GM23338 (cell line): Measurements from ENCODE around the gene AKIRIN1. TPM values are rescaled to one million over a fixed set of nuclear protein-coding genes. Genes with fewer than 3 reads are reported as not detected.
"Not testable (repeated sequence)": the region's sequence is repeated elsewhere in the genome, so short reads cannot be mapped to it uniquely, and the experiment has no call there.

Experiments
- ATAC-seq: fragments of 200-7000 bp; cut with Tn5 transposase; 3 replicates; pipeline ENCODE4 v1.9.1; 2020
- DNase-seq: peaks from one replicate; pipeline ENCODE4 v3.0.0-alpha.2; 2015; ENCODE audit warnings: low spot score
- H2AFZ ChIP-seq: fragments of 200-600 bp; sonication (generic); 2 replicates; pipeline ENCODE4 v1.8.0; 2016; ENCODE audit warnings: antibody characterized with exemption, mild to moderate bottlenecking, moderate library complexity
- H3F3A ChIP-seq: fragments of 200-600 bp; sonication (generic); replicated peaks from 2 replicates; pipeline ENCODE4 v1.8.0; 2017; ENCODE audit warnings: antibody characterized with exemption, mixed run types, low read depth
- H3K27ac ChIP-seq: fragments of 200-600 bp; sonication (generic); 2 replicates; pipeline ENCODE4 v1.6.1; 2016; ENCODE audit warnings: low read depth
- H3K27me3 ChIP-seq: fragments of 200-600 bp; sonication (generic); 2 replicates; pipeline ENCODE4 v1.8.0; 2016; ENCODE audit warnings: mild to moderate bottlenecking, mixed run types, moderate library complexity; ENCODE audit not compliant: insufficient read depth
- H3K36me3 ChIP-seq: fragments of 200-600 bp; sonication (generic); 2 replicates; pipeline ENCODE4 v1.8.0; 2016; ENCODE audit warnings: mild to moderate bottlenecking; ENCODE audit not compliant: insufficient read depth
- H3K4me1 ChIP-seq: fragments of 200-600 bp; sonication (generic); 2 replicates; pipeline ENCODE4 v1.8.0; 2016; ENCODE audit warnings: mild to moderate bottlenecking, moderate library complexity; ENCODE audit not compliant: insufficient read depth
- H3K4me2 ChIP-seq: fragments of 200-600 bp; sonication (generic); 2 replicates; pipeline ENCODE4 v1.7.1; 2017; ENCODE audit warnings: mixed run types
- H3K4me3 ChIP-seq: fragments of 200-600 bp; sonication (generic); 2 replicates; pipeline ENCODE4 v1.6.1; 2016; ENCODE audit warnings: mixed run types
- H3K79me2 ChIP-seq: fragments of 200-600 bp; sonication (generic); replicated peaks from 2 replicates; pipeline ENCODE4 v1.8.0; 2017; ENCODE audit warnings: mild to moderate bottlenecking; ENCODE audit not compliant: insufficient read depth
- H3K9me2 ChIP-seq: fragments of 200-600 bp; sonication (generic); 2 replicates; pipeline ENCODE4 v1.8.0; 2017; ENCODE audit not compliant: insufficient read depth
- H4K20me1 ChIP-seq: fragments of 200-600 bp; sonication (generic); replicated peaks from 2 replicates; pipeline ENCODE4 v1.8.0; 2017; ENCODE audit warnings: mild to moderate bottlenecking; ENCODE audit not compliant: insufficient read depth
- H3K27ac Mint-ChIP-seq: 2 replicates; pipeline ENCODE4 v1.8.0; 2020; ENCODE audit warnings: inconsistent platforms, mild to moderate bottlenecking, moderate library complexity, mixed read lengths
- H3K27me3 Mint-ChIP-seq: 3 replicates; pipeline ENCODE4 v1.8.0; 2022; ENCODE audit warnings: low read depth, mild to moderate bottlenecking, moderate library complexity, mixed read lengths, inconsistent platforms; ENCODE audit not compliant: insufficient read depth, poor library complexity
- H3K36me3 Mint-ChIP-seq: 3 replicates; pipeline ENCODE4 v1.8.0; 2021; ENCODE audit warnings: low read depth, mild to moderate bottlenecking, inconsistent platforms, moderate library complexity, mixed read lengths
- H3K4me1 Mint-ChIP-seq: 3 replicates; pipeline ENCODE4 v1.8.0; 2020; ENCODE audit warnings: mild to moderate bottlenecking, inconsistent platforms, mixed read lengths
- H3K4me3 Mint-ChIP-seq: 3 replicates; pipeline ENCODE4 v1.8.0; 2021; ENCODE audit warnings: moderate library complexity, mild to moderate bottlenecking, inconsistent platforms, mixed read lengths
- H3K9me3 Mint-ChIP-seq: 3 replicates; pipeline ENCODE4 v1.8.0; 2020; ENCODE audit warnings: moderate library complexity, mild to moderate bottlenecking, inconsistent platforms, mixed read lengths
- CREB1 ChIP-seq: fragments of 250-450 bp; sonication (Bioruptor Pico); IDR thresholded peaks from 2 replicates; pipeline ENCODE4 v1.5.0; 2020; ENCODE audit warnings: low read depth, mild to moderate bottlenecking, moderate library complexity
- EZH2 ChIP-seq: fragments of 200-600 bp; sonication (generic); IDR thresholded peaks from one replicate; pipeline ENCODE4 v1.8.0; 2017; ENCODE audit warnings: antibody characterized with exemption, mild to moderate bottlenecking, low read depth; ENCODE audit not compliant: unreplicated experiment
- JUNB ChIP-seq: IDR thresholded peaks from one replicate; pipeline ENCODE4 v1.6.1; 2016; ENCODE audit warnings: antibody characterized with exemption; ENCODE audit not compliant: unreplicated experiment
- POLR2AphosphoS5 ChIP-seq: IDR thresholded peaks from 2 replicates; pipeline ENCODE4 v1.6.1; 2016; ENCODE audit warnings: antibody characterized with exemption, low read depth
- polyA plus RNA-seq: library from polyadenylated mRNA; unstranded; fragments of >200 nt; fragmentation: Nextera tagmentation; extraction: Ambion mirVana; gene quantifications from 2 replicates; pipeline ENCODE4 v1.2.1, GENCODE V29; 2016
- total RNA-seq: library from RNA; depleted of rRNA; stranded (reverse); fragments of >200 nt; shearing (Covaris generic); gene quantifications from 2 replicates; pipeline ENCODE4 v1.2.3, GENCODE V29; 2014
- TF ChIP-seq, protein P1 (sequence below): fragments of 250-450 bp; sonication (Bioruptor Pico); IDR thresholded peaks from 2 replicates; pipeline ENCODE4 v1.5.0; 2020; ENCODE audit warnings: mild to moderate bottlenecking, moderate library complexity
- TF ChIP-seq, protein P2 (sequence below): IDR thresholded peaks from 2 replicates; pipeline ENCODE4 v1.6.1; 2016; ENCODE audit warnings: antibody characterized with exemption

The AKIRIN1 gene
- total and polyA plus RNA-seq, 2 experiments from 2014 or later: 162 to 254 TPM

DNA sequence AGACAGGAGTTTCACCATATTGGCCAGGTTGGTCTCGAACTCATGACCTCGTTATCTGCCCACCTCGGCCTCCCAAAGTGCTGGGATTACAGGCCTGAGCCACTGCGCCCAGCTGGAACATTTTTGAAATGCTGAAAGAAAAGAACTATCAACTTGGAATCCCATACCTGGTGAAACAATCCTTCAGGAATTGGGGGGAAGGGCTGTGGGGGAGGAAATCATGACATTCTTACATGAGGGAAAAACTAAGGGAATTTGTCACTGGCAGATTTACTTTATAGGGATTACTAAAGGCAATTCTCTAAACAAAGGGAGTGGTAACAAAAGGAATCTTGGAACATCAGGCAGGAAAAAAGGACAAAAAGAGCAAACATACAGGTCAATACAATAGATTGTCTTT is 60.9 kb downstream of the AKIRIN1 start:
- DNase-seq (peak; percentile 69), ATAC-seq (peak; percentile 31; the same call in 2 of the 3 replicates)
- Histone ChIP-seq H3K4me2 (no peak overlapping the region), H3K27ac (peak overlapping the region; percentile 76), H3K27me3 (no peaks in the 10 kb centered on the region), H3K9me2 (no peaks in the 10 kb centered on the region), H3K36me3 (no peaks in the 10 kb centered on the region), H3K4me1 (0 out of 2 replicates have a peak, but pooled peaks cover 4% of the 10 kb centered on the region), H4K20me1 (no peaks in the 10 kb centered on the region), H3K79me2 (no peaks in the 10 kb centered on the region), H2AFZ (no peak overlapping the region), H3K4me3 (no peak overlapping the region), H3F3A (no peaks in the 10 kb centered on the region)
- Mint-ChIP-seq H3K36me3 (peaks cover 10% of the 10 kb centered on the region; the same call in 1 of the 3 replicates), H3K27me3 (peaks cover 4% of the 10 kb centered on the region), H3K9me3 (no peaks in the 10 kb centered on the region), H3K27ac (peak overlapping the region; percentile 61; the same call in 1 of the 2 replicates), H3K4me1 (peaks cover 9% of the 10 kb centered on the region; the same call in 2 of the 3 replicates), H3K4me3 (no peak overlapping the region)
- TF ChIP-seq JUNB: no peak
- TF ChIP-seq, protein P1, sequence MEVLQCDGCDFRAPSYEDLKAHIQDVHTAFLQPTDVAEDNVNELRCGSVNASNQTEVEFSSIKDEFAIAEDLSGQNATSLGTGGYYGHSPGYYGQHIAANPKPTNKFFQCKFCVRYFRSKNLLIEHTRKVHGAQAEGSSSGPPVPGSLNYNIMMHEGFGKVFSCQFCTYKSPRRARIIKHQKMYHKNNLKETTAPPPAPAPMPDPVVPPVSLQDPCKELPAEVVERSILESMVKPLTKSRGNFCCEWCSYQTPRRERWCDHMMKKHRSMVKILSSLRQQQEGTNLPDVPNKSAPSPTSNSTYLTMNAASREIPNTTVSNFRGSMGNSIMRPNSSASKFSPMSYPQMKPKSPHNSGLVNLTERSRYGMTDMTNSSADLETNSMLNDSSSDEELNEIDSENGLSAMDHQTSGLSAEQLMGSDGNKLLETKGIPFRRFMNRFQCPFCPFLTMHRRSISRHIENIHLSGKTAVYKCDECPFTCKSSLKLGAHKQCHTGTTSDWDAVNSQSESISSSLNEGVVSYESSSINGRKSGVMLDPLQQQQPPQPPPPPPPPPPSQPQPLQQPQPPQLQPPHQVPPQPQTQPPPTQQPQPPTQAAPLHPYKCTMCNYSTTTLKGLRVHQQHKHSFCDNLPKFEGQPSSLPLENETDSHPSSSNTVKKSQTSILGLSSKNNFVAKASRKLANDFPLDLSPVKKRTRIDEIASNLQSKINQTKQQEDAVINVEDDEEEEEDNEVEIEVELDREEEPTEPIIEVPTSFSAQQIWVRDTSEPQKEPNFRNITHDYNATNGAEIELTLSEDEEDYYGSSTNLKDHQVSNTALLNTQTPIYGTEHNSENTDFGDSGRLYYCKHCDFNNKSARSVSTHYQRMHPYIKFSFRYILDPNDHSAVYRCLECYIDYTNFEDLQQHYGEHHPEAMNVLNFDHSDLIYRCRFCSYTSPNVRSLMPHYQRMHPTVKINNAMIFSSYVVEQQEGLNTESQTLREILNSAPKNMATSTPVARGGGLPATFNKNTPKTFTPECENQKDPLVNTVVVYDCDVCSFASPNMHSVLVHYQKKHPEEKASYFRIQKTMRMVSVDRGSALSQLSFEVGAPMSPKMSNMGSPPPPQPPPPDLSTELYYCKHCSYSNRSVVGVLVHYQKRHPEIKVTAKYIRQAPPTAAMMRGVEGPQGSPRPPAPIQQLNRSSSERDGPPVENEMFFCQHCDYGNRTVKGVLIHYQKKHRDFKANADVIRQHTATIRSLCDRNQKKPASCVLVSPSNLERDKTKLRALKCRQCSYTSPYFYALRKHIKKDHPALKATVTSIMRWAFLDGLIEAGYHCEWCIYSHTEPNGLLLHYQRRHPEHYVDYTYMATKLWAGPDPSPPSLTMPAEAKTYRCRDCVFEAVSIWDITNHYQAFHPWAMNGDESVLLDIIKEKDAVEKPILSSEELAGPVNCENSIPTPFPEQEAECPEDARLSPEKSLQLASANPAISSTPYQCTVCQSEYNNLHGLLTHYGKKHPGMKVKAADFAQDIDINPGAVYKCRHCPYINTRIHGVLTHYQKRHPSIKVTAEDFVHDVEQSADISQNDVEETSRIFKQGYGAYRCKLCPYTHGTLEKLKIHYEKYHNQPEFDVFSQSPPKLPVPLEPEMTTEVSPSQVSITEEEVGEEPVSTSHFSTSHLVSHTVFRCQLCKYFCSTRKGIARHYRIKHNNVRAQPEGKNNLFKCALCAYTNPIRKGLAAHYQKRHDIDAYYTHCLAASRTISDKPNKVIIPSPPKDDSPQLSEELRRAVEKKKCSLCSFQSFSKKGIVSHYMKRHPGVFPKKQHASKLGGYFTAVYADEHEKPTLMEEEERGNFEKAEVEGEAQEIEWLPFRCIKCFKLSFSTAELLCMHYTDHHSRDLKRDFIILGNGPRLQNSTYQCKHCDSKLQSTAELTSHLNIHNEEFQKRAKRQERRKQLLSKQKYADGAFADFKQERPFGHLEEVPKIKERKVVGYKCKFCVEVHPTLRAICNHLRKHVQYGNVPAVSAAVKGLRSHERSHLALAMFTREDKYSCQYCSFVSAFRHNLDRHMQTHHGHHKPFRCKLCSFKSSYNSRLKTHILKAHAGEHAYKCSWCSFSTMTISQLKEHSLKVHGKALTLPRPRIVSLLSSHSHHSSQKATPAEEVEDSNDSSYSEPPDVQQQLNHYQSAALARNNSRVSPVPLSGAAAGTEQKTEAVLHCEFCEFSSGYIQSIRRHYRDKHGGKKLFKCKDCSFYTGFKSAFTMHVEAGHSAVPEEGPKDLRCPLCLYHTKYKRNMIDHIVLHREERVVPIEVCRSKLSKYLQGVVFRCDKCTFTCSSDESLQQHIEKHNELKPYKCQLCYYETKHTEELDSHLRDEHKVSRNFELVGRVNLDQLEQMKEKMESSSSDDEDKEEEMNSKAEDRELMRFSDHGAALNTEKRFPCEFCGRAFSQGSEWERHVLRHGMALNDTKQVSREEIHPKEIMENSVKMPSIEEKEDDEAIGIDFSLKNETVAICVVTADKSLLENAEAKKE (CRISPR knock-in tag): no peak
- TF ChIP-seq POLR2AphosphoS5: no peak
- TF ChIP-seq EZH2: no peak
- no peak for TF ChIP-seq CREB1 (CRISPR knock-in tag)
- TF ChIP-seq, protein P2, sequence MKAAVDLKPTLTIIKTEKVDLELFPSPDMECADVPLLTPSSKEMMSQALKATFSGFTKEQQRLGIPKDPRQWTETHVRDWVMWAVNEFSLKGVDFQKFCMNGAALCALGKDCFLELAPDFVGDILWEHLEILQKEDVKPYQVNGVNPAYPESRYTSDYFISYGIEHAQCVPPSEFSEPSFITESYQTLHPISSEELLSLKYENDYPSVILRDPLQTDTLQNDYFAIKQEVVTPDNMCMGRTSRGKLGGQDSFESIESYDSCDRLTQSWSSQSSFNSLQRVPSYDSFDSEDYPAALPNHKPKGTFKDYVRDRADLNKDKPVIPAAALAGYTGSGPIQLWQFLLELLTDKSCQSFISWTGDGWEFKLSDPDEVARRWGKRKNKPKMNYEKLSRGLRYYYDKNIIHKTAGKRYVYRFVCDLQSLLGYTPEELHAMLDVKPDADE: no peak

DNA sequence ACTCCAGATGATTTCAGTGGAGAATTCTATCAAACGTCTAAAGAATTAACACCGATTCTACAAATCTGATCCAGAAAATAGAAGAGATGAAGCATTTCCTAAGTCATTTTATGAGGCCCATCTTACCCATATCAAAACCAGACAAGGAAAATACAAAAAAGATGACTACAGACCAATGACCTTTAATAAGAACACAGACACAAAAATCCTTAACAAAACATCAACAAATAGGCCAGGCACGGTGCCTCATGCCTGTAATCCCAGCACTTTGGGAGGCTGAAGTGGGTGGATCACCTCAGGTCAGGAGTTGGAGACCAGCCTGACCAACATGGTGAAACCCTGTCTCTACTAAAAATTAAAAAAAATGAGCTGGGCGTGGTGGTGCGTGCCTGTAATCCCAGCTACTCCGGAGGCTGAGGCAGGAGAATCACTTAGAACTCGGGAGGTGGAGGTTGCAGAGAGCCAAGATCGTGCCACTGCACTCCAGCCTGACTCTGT is 64.2 kb downstream of the AKIRIN1 start:
- H3K79me2 ChIP-seq, ATAC-seq, DNase-seq, H3K27me3 Mint-ChIP-seq, H3K4me1 Mint-ChIP-seq, H3K27me3 ChIP-seq, H3K27ac ChIP-seq, H3K9me3 Mint-ChIP-seq, H3K4me3 Mint-ChIP-seq, H3K9me2 ChIP-seq, H3K27ac Mint-ChIP-seq, H3K36me3 Mint-ChIP-seq, H3K4me1 ChIP-seq, H3K36me3 ChIP-seq, H2AFZ ChIP-seq, H3K4me2 ChIP-seq, H3K4me3 ChIP-seq, H4K20me1 ChIP-seq, H3F3A ChIP-seq: not testable (repeated sequence)
